Panc1 (cell line): Measurements from ENCODE around the gene TRAPPC12.

Experiments
- CTCF ChIP-seq: fragments of 450-650 bp; IDR thresholded peaks from 2 replicates; pipeline ENCODE4 v1.5.1; 2017; ENCODE audit warnings: mild to moderate bottlenecking
- POLR2AphosphoS5 ChIP-seq: IDR thresholded peaks from 2 replicates; pipeline ENCODE4 v1.6.1; 2012; ENCODE audit warnings: mild to moderate bottlenecking, low read depth, low read length, moderate library complexity
- REST ChIP-seq, 2 experiments: IDR thresholded peaks; 2 replicates each; pipeline ENCODE4 v1.6.1; 2011 to 2012; ENCODE audit warnings: low read depth in 2 of 2, control low read depth in 1 of 2, low read length in 1 of 2, mild to moderate bottlenecking in 1 of 2, moderate library complexity in 1 of 2; ENCODE audit not compliant: insufficient read depth in 1 of 2
- SIN3A ChIP-seq: IDR thresholded peaks from 2 replicates; pipeline ENCODE4 v1.6.1; 2012; ENCODE audit warnings: low read depth, mild to moderate bottlenecking, low read length, moderate library complexity, borderline replicate concordance; ENCODE audit not compliant: insufficient read depth
- TCF7L2 ChIP-seq: IDR thresholded peaks from 2 replicates; pipeline ENCODE4 v1.6.1; 2011; ENCODE audit warnings: mild to moderate bottlenecking, low read depth, low read length, inconsistent platforms

GRCh38 chr2:3445891-3446290 lies 66.4 kb downstream of the TRAPPC12 start:
- TF ChIP-seq CTCF = no peak
- no peak for TF ChIP-seq TCF7L2
- no peak for TF ChIP-seq REST (IDR thresholded peaks at IDR 0.05; ENCODE audit: insufficient read depth in 1 of 2, low read depth in 2 of 2, low read length in 1 of 2)
- TF ChIP-seq SIN3A = no peak
- TF ChIP-seq POLR2AphosphoS5 = no peak
